Kidney capillary endothelial cell (primary cell): ENCODE measurements around the gene GNAS-AS1.

Experiments used
- DNase-seq: peaks from one replicate; pipeline ENCODE4 v3.0.0-alpha.2; 2018; ENCODE audit warnings: low spot score

The GNAS-AS1 gene

DNA sequence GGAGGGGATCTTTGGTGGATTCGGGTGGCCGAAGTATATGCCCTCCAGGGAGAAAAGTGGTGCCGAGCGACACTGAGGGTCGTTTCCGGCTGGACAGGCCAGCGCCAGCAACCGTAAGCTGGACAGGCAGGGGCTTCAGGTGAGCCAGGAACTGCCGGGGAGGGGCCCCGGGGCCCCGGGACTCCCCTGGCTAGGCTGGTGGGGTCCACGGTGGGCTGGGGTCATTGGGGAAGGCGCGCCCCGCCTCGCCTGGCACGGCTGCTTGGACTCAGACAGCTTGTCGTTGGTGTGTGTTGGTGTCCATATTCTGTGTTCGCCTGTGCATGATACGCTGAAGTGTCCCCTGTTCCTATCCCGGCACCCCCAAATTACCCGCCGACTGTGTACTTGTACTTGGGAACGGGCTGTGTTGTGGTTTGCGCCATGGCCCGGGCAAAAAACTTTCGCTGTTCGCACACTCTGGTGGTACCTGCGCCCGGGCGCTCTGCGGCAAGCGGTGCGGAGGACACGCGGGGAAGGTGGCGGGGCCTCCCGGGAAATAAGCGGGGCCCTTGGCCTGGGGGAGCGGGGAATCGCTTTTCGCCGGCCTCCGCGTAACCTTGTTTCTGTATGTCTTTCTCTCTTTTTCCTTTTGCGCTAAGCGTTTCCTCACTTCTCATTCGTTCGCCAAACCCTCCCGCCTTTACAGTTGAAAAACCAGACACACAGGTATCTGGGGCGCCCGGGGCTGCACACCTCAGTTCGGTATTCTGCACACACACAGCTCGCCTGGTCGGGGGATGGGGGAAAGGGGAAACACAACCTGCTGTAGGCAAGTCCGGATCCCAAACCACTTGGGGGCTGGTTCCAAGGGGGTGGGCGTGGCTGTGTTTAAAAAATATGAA is 5.0 kb upstream of the GNAS-AS1 start:
- no peak for DNase-seq

DNA sequence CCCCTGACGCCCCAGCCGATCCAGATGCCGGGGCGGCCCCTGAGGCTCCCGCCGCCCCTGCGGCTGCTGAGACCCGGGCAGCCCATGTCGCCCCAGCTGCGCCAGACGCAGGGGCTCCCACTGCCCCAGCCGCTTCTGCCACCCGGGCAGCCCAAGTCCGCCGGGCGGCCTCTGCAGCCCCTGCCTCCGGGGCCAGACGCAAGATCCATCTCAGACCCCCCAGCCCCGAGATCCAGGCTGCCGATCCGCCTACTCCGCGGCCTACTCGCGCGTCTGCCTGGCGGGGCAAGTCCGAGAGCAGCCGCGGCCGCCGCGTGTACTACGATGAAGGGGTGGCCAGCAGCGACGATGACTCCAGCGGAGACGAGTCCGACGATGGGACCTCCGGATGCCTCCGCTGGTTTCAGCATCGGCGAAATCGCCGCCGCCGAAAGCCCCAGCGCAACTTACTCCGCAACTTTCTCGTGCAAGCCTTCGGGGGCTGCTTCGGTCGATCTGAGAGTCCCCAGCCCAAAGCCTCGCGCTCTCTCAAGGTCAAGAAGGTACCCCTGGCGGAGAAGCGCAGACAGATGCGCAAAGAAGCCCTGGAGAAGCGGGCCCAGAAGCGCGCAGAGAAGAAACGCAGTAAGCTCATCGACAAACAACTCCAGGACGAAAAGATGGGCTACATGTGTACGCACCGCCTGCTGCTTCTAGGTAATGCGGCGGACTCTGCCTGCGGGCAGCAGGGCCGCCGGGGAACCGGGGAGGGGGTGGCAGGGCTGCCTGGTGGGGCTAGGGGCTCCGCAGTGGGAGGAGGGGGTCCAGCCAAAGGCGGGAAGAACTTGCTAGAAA is 4.2 kb upstream of the GNAS-AS1 start:
- no peak for DNase-seq

DNA sequence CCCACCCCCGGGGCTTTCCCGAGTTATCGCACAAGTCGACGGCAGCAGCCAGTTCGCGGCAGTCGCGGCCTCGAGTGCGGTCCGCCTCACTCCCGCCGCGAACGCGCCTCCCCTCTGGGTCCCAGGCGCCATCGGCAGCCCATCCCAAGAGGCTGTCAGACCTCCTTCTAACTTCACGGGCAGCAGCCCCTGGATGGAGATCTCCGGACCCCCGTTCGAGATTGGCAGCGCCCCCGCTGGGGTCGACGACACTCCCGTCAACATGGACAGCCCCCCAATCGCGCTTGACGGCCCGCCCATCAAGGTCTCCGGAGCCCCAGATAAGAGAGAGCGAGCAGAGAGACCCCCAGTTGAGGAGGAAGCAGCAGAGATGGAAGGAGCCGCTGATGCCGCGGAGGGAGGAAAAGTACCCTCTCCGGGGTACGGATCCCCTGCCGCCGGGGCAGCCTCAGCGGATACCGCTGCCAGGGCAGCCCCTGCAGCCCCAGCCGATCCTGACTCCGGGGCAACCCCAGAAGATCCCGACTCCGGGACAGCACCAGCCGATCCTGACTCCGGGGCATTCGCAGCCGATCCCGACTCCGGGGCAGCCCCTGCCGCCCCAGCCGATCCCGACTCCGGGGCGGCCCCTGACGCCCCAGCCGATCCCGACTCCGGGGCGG is 3.4 kb upstream of the GNAS-AS1 start:
- no peak for DNase-seq

- no peak for DNase-seq
These were observed 2.8 kb upstream of the GNAS-AS1 start for GRCh38 chr20:58853466-58853865.

DNA sequence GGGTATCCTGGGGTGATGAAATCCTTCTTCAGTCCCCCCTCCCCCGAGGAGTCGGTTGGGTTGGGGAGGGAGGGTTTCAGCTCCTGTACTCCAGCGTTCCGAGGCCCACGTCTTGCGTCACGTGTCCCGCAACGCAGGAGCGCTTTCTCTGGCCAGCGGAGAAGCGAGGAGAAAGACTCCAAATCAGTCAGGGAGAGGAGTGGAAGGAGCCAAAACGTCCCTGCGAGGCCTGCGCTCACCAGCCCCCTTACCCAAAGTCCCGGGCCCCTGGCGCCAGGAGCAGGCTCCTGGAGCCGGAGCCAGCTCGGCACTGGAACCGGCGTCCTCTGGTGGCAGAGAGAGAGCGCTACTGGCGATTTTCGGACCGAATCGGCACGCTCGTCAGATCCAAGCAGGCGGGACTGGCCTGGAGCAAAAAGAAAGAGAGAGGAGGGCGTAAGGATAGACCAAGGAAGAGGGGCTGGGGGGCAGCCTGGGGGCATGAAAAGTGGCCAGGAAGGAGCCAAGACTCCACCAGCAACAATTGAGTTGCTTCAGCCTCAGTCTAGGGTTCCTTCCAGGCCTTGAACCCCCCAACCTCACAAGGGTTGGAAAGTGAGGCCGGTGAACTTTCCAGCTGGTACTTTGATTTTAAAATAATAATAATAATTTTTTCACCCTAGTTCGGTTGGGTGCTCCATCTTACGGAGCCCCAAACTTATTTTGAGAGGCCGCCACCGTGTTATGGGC is 2.0 kb upstream of the GNAS-AS1 start, which contains the start of gene GNAS:
TSS of gene GNAS (plus strand) at position 174 of the 729 bp plus-strand sequence.
- peak; percentile 26 for DNase-seq

- DNase-seq: no peak
These were observed 1.3 kb upstream of the GNAS-AS1 start for GRCh38 chr20:58851969-58852458.

DNA sequence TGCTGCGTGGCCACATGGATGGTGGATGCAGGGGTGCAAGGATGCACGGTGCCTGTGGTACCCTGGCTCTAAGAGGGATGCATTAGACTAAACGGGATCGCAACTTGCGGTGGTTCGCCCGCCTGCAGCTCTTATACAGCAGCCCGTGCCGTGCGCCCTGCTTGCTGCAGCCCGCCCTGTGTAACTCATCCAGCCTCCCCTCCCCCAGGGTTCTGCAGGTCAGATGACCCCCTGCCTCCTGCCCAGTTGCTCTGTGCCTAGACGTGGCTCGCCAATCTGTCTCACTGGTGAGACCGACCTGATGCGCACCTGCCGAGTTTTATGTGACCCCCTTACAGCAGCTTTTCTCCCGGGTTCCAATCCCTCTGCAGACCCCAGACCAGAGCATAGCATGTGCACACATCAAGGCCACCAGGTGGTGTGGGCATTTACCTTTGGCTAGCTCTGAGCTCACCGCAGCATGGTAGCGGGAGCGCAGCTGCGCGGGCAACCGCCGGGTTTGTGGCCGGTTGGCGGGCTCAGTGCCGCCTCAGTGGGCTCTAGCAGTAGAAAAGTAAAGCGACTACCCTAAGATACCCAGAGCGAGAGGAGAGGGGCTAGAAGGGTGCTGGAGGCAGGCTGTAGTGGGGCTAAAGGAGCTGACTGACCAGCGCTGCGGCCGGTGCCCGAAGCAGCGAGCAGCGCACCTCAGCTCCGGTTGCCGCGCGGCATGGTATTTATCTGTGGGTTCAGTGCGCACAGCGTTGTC is 693 bp upstream of the GNAS-AS1 start:
- DNase-seq: no peak

- DNase-seq: no peak
These were observed 3.2 kb downstream of the GNAS-AS1 start for GRCh38 chr20:58847463-58847862.

DNA sequence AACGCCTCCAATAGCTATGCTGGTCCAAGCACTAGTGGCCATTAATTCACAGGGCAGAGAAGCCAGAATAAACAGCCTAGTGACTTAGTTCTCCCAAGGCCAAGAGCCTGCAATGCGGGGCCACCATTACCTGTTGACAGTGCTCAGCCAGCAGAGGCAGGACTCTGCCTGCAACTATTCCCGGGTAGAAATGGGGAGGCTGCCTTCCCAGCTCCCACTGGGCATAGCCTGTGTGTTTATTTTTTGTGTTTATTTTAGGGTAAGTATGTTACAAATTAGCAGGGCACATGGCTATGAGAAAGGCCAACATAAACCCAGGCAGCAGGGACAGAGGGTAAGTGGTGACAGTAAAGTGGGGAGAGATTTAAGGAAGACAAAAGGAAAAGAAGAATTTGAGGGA is 5.0 kb downstream of the GNAS-AS1 start:
- DNase-seq: no peak

- DNase-seq: no peak
These were observed 7.6 kb downstream of the GNAS-AS1 start for GRCh38 chr20:58843128-58843556.

- no peak for DNase-seq
These were observed 8.4 kb downstream of the GNAS-AS1 start for GRCh38 chr20:58842276-58842675.

- DNase-seq: no peak
These were observed 9.0 kb downstream of the GNAS-AS1 start for GRCh38 chr20:58841539-58842264.

DNA sequence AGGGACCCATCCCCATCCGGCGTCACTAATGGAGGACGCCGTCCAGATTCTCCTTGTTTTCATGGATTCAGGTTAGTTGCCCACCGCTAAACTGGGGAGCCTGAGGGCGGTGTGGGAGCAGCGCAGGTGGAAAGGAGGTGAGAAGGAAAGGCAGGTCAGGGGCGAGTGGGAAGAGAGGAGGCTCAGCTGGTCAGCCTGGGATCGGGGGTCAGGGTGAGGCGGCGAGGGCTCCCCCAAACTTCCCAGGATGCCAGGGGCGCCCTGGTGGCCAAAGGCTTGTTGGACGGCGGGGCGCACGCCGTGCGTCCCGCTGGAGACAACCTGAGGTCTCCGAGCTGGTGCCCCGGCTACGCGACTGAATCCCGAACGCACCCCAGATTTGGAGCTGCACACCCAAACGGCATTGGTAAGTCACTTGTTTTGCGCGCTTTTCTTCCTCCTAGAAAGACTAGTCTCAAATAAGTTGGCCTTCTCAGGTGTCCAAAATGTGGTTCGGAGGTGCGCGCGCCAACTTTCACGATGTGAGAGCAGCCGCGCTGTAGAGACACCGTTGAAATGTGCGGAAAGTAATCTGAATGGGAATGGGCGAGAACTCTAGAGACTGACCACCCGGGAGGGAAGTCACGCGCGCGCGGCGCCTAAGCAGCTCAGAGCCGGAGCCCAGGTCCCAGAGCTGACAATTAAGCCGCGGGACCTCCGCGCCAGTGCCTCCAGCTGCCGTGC is 9.7 kb downstream of the GNAS-AS1 start:
- no peak for DNase-seq

GRCh38 chr20:58839991-58840747 is 10.5 kb downstream of the GNAS-AS1 start:
- no peak for DNase-seq

- no peak for DNase-seq
These were observed 11.2 kb downstream of the GNAS-AS1 start for GRCh38 chr20:58839474-58839874.

DNA sequence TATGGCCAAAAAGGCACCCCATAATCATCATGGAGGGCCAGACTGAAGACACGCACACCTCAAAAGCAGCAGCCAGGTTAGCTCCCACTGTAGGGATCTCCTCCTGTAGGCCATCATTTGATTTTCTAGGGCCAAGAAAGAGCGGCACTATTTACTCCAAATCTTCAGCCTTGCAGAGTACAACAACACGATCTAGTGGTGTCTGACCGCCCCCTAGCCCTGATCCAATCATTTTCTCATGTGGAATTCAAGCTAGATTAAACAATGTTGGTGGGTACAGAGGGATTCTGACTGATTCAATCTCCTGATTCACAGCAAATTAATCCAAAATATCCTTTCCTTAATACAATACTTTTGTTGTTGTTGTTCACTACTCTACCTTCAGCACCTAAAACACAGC is 12.5 kb downstream of the GNAS-AS1 start:
- DNase-seq: no peak

GRCh38 chr20:58837717-58838116 is 13.0 kb downstream of the GNAS-AS1 start:
- no peak for DNase-seq

DNA sequence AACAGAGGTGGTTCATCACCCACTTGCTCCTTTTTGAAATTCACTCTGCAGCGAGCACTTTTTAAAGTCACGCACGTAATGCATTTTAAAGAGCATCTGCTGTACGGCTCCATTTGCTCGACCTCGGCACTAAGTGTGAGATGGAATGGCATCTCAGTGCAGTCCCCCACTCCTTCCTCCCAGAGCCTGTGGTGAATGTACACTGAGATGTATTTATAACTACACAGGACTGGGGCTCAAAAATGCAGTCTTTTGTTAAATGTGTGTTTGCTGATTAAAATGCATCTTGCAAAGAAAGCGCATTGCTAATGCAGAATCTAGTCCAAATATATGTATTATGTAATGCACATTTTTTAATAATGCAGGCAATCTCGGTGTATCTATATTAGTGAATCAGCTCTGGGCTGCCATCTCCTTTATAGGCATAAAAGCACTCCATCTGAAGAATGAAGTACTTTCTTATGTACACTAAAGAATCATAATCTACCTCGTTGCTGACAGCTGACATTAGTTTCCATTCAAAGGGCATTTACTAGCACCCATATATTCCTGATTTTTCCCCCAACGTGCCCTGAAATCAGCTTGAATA is 14.0 kb downstream of the GNAS-AS1 start:
- DNase-seq: no peak
